Neuronal stem cell (in vitro differentiated cells): ENCODE results near the gene SGCA. TPM values are rescaled to one million over a fixed set of nuclear protein-coding genes. Genes with fewer than 3 reads are reported as not detected.
A peak's percentile ranks its signal among the peaks of the same experiment; 100 is the strongest.

ENCODE experiments used
- DNase-seq: peaks from one replicate; pipeline ENCODE4 v3.0.0-alpha.2; 2013; ENCODE audit warnings: low spot score
- H2AFZ ChIP-seq: one replicate; pipeline ENCODE4 v1.6.1; 2013; ENCODE audit warnings: mild to moderate bottlenecking, low read length, inconsistent platforms
- H2AK5ac ChIP-seq: 2 replicates; pipeline ENCODE4 v1.6.1; 2013; ENCODE audit warnings: low read depth, mild to moderate bottlenecking, inconsistent platforms, low read length, moderate library complexity, mixed read lengths
- H2BK120ac ChIP-seq: 2 replicates; pipeline ENCODE4 v1.6.1; 2013; ENCODE audit warnings: low read depth, mild to moderate bottlenecking, inconsistent platforms, low read length, moderate library complexity, mixed read lengths
- H2BK12ac ChIP-seq: one replicate; pipeline ENCODE4 v1.6.1; 2013; ENCODE audit warnings: low read length, inconsistent platforms
- H2BK15ac ChIP-seq: 2 replicates; pipeline ENCODE4 v1.6.1; 2013; ENCODE audit warnings: mild to moderate bottlenecking, low read length, inconsistent platforms, mixed read lengths
- H2BK5ac ChIP-seq: one replicate; pipeline ENCODE4 v1.6.1; 2013; ENCODE audit warnings: inconsistent platforms, mild to moderate bottlenecking, low read length, moderate library complexity
- H3K14ac ChIP-seq: one replicate; pipeline ENCODE4 v1.6.1; 2013; ENCODE audit warnings: low read length, inconsistent platforms
- H3K18ac ChIP-seq: 2 replicates; pipeline ENCODE4 v1.6.1; 2013; ENCODE audit warnings: low read length, inconsistent platforms
- H3K23ac ChIP-seq: 2 replicates; pipeline ENCODE4 v1.6.1; 2013; ENCODE audit warnings: low read depth, mild to moderate bottlenecking, mixed read lengths, low read length, inconsistent platforms; ENCODE audit not compliant: poor library complexity
- H3K27ac ChIP-seq: replicated peaks from 3 replicates; pipeline ENCODE4 v1.5.1; 2013; ENCODE audit warnings: low read length, inconsistent platforms
- H3K27me3 ChIP-seq, 3 experiments: 2 replicates each; pipeline ENCODE4 v1.6.1; 2013; ENCODE audit warnings: low read length in 3 of 3, mild to moderate bottlenecking in 2 of 3, inconsistent platforms in 1 of 3, low read depth in 1 of 3, mixed read lengths in 1 of 3, moderate library complexity in 1 of 3; ENCODE audit not compliant: control insufficient read depth in 3 of 3, insufficient read depth in 3 of 3
- H3K36me3 ChIP-seq, 2 donors: replicated peaks in 1 of 2; 2 replicates each; pipeline ENCODE4 v1.6.1; 2013; ENCODE audit warnings: low read length in 2 of 2; ENCODE audit not compliant: control insufficient read depth in 2 of 2, insufficient read depth in 2 of 2
- H3K4ac ChIP-seq: 2 replicates; pipeline ENCODE4 v1.6.1; 2013; ENCODE audit warnings: inconsistent platforms, mild to moderate bottlenecking, low read length, moderate library complexity
- H3K4me1 ChIP-seq, 2 donors: 1 replicate in 1 of 2; 2 replicates in 1 of 2; pipeline ENCODE4 v1.6.1; 2013; ENCODE audit warnings: low read length in 2 of 2, low read depth in 1 of 2; ENCODE audit not compliant: control insufficient read depth in 2 of 2, insufficient read depth in 1 of 2
- H3K4me2 ChIP-seq: one replicate; pipeline ENCODE4 v1.6.1; 2013; ENCODE audit warnings: mild to moderate bottlenecking, low read length, inconsistent platforms; ENCODE audit not compliant: insufficient read depth, poor library complexity, severe bottlenecking
- H3K4me3 ChIP-seq, 2 donors: 2 replicates each; pipeline ENCODE4 v1.5.1; 2013; ENCODE audit warnings: low read length in 2 of 2, mild to moderate bottlenecking in 2 of 2, inconsistent platforms in 1 of 2, moderate library complexity in 1 of 2
- H3K79me1 ChIP-seq: one replicate; pipeline ENCODE4 v1.6.1; 2013; ENCODE audit warnings: low read depth, mild to moderate bottlenecking, inconsistent platforms, low read length, moderate library complexity
- H3K9ac ChIP-seq: one replicate; pipeline ENCODE4 v1.6.1; 2013; ENCODE audit warnings: mild to moderate bottlenecking, low read depth, low read length, inconsistent platforms; ENCODE audit not compliant: poor library complexity
- H3K9me3 ChIP-seq, 2 donors: replicated peaks in 1 of 2; 2 replicates each; pipeline versions ENCODE3 to v1.6.1; 2013; ENCODE audit warnings: low read length in 2 of 2, mild to moderate bottlenecking in 2 of 2, inconsistent platforms in 1 of 2, low read depth in 1 of 2, mixed read lengths in 1 of 2, moderate library complexity in 1 of 2; ENCODE audit not compliant: control insufficient read depth in 2 of 2, insufficient read depth in 1 of 2
- H4K8ac ChIP-seq: one replicate; pipeline ENCODE4 v1.6.1; 2013; ENCODE audit warnings: low read depth, mild to moderate bottlenecking, inconsistent platforms, low read length, moderate library complexity
- H4K91ac ChIP-seq: one replicate; pipeline ENCODE4 v1.6.1; 2013; ENCODE audit warnings: low read length, low read depth, mild to moderate bottlenecking, inconsistent platforms; ENCODE audit not compliant: poor library complexity
- WGBS, 2 donors: extraction: QIAGEN DNeasy Blood & Tissue Kit; methylation state at CpG; one replicate each; pipeline ENCODE4 v1.1.7; 2013; ENCODE audit warnings: missing lambda C conversion rate in 2 of 2, mixed read lengths in 1 of 2; ENCODE audit not compliant: insufficient read length in 2 of 2, insufficient replicate concordance in 1 of 2; ENCODE audit errors: extremely low coverage in 2 of 2; 5-methylcytosine and 5-hydroxymethylcytosine counted together
- polyA plus RNA-seq, 2 experiments: library from polyadenylated mRNA; stranded (reverse); fragments of 200-250 nt; gene quantifications; one replicate each; pipeline ENCODE4 v1.2.3, GENCODE V29; 2013

Gene SGCA
- 0.57 TPM for polyA plus RNA-seq (2013, experiment 1 of 2)
- polyA plus RNA-seq (2013, experiment 2 of 2): 0.35 TPM

DNA sequence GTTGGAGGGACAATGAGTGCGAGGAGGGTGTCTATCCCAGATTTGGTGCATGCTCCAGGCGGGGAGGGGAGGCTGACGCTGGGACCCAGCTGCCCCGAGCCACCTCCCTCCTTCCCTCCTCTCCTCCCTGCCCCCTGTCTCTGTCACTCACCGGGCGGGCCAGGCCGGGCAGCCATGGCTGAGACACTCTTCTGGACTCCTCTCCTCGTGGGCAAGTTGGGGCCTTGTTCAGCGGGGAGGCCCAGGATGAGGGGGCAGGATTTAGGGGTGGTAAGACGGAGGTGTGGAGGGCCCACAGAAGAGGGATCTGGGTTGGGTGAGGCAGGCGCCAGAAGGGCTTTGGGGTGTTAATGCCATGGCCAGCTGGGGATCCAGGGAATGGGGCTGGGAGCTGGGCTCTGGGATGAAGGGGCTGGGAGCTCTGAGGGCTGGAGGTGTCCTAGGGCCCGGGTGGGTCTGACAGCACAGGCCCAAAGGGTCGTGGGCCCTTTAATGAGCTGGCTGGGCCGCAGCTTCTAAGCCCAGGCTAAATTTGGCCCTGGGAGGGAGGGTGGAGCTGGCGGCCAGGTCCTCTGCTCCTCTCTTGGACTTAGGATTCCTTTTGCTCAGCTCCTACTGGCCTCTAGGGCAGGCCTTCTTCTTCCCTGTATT is at the start of gene SGCA:
TSS of gene SGCA (plus strand) at position 139 of the 651 bp plus-strand sequence. CDS start at position 175, 36 bp downstream.
- H3K27me3 ChIP-seq: peaks cover 0 to 6% (median 0%) of the 10 kb centered on the region in 3 experiments
- peak within 1 kb of the TSS; percentile 17 for H3K9ac ChIP-seq
- H3K4me1 ChIP-seq: peaks cover 6 to 7% of the 10 kb centered on the region in 2 donors
- no peak within 1 kb of the TSS for H3K14ac ChIP-seq
- no peak within 1 kb of the TSS for H3K23ac ChIP-seq
- no peaks in the 10 kb centered on the region for H3K36me3 ChIP-seq
- H2BK5ac ChIP-seq: peak within 1 kb of the TSS; percentile 10
- no peak within 1 kb of the TSS for H3K4me2 ChIP-seq
- no peaks in the 10 kb centered on the region for H3K9me3 ChIP-seq
- H3K79me1 ChIP-seq: no peaks in the 10 kb centered on the region
- peak within 1 kb of the TSS; percentile 68 for H4K8ac ChIP-seq
- H4K91ac ChIP-seq: no peak within 1 kb of the TSS
- H2AK5ac ChIP-seq: peak within 1 kb of the TSS; percentile 15
- no CpG with 5 or more reads among the region's 15 CpGs for WGBS, 2 donors
- H3K4ac ChIP-seq: no peak within 1 kb of the TSS
- H2AFZ ChIP-seq: peak within 1 kb of the TSS; percentile 57
- H3K27ac ChIP-seq: no peak within 1 kb of the TSS
- no peak within 1 kb of the TSS for H3K4me3 ChIP-seq
- DNase-seq: no peak
- H2BK12ac ChIP-seq: peak within 1 kb of the TSS; percentile 96
- H3K18ac ChIP-seq: peak within 1 kb of the TSS; percentile 65
- H2BK15ac ChIP-seq: peak within 1 kb of the TSS; percentile 41
- peak within 1 kb of the TSS; percentile 0 for H2BK120ac ChIP-seq

- Histone ChIP-seq H3K4me2 (peak overlapping the region; percentile 54), H2BK120ac (no peak overlapping the region), H3K23ac (peak overlapping the region; percentile 74), H3K9ac (peak overlapping the region; percentile 79), H2AK5ac (no peak overlapping the region), H2BK12ac (no peak overlapping the region), H4K91ac (no peak overlapping the region), H2BK5ac (peak overlapping the region; percentile 27), H3K4ac (no peak overlapping the region), H3K36me3 (peaks cover 5 to 28% of the 10 kb centered on the region in 2 donors), H3K27me3 (peaks cover 0 to 3% (median 0%) of the 10 kb centered on the region in 3 experiments), H3K14ac (no peak overlapping the region), H3K79me1 (no peaks in the 10 kb centered on the region), H3K9me3 (no peaks in the 10 kb centered on the region), H2BK15ac (no peak overlapping the region), H3K18ac (peak overlapping the region; percentile 96), H3K4me3 (no peak overlapping the region), H4K8ac (no peak overlapping the region), H3K4me1 (peaks cover 2 to 7% of the 10 kb centered on the region in 2 donors), H3K27ac (no peak overlapping the region), H2AFZ (no peak overlapping the region)
- no peak for DNase-seq
- no CpG with 5 or more reads among the region's 64 CpGs for WGBS, 2 donors
These were observed 48.4 kb upstream of the SGCA start for GRCh38 chr17:50117202-50118051.

GRCh38 chr17:50118076-50118827 is 47.6 kb upstream of the SGCA start:
- H2AK5ac ChIP-seq: peak overlapping the region; percentile 47
- H3K79me1 ChIP-seq: no peaks in the 10 kb centered on the region
- H3K14ac ChIP-seq: no peak overlapping the region
- WGBS, 2 donors: no CpG with 5 or more reads among the region's 23 CpGs
- no peak overlapping the region for H2BK120ac ChIP-seq
- H2AFZ ChIP-seq: no peak overlapping the region
- H3K4ac ChIP-seq: no peak overlapping the region
- no peak for DNase-seq
- no peak overlapping the region for H3K9ac ChIP-seq
- no peaks in the 10 kb centered on the region for H3K9me3 ChIP-seq
- no peak overlapping the region for H3K27ac ChIP-seq
- peaks cover 6 to 30% of the 10 kb centered on the region in 2 donors for H3K36me3 ChIP-seq
- no peak overlapping the region for H3K4me2 ChIP-seq
- peak overlapping the region; percentile 46 for H3K23ac ChIP-seq
- H4K91ac ChIP-seq: no peak overlapping the region
- no peak overlapping the region for H2BK5ac ChIP-seq
- peaks cover 0 to 3% (median 0%) of the 10 kb centered on the region in 3 experiments for H3K27me3 ChIP-seq
- no peak overlapping the region for H2BK12ac ChIP-seq
- H3K4me1 ChIP-seq: peaks cover 6 to 14% of the 10 kb centered on the region in 2 donors
- H3K4me3 ChIP-seq: no peak overlapping the region
- H2BK15ac ChIP-seq: no peak overlapping the region
- peak overlapping the region; percentile 5 for H3K18ac ChIP-seq
- no peak overlapping the region for H4K8ac ChIP-seq
